ENCODE measurements around the gene ADAM30. TPM values are rescaled to one million over a fixed set of nuclear protein-coding genes. Genes with fewer than 3 reads are reported as not detected.

The ADAM30 gene
- polyA plus RNA-seq, 2 donors, result not detected

- H3K27ac ChIP-seq (ENCODE audit: low read depth in 2 of 2, low read length in 1 of 2), result no peak overlapping the region
- no peaks in the 10 kb centered on the region for H3K9me3 ChIP-seq (ENCODE audit: control insufficient read depth in 2 of 2, insufficient read depth in 1 of 2, low read depth in 1 of 2, low read length in 1 of 2)
- WGBS, 2 donors, result 62 to 67% methylated on average over 10 of the region's 10 CpGs
Observed at GRCh38 chr1:119893827-119894700, 2.3 kb downstream of the ADAM30 start.

GRCh38 chr1:119893238-119893791, 3.0 kb downstream of the ADAM30 start:
- Histone ChIP-seq H3K36me3 (ENCODE audit: control insufficient read depth in 2 of 2, insufficient read depth in 2 of 2, low read length in 1 of 2) (no peaks in the 10 kb centered on the region), H3K4me3 (ENCODE audit: low read depth in 1 of 2, low read length in 2 of 2) (no peak overlapping the region), H3K27ac (ENCODE audit: low read depth in 2 of 2, low read length in 1 of 2) (no peak overlapping the region), H3K4me1 (ENCODE audit: control insufficient read depth in 2 of 2, insufficient read depth in 2 of 2, low read length in 1 of 2) (no peaks in the 10 kb centered on the region), H3K9me3 (ENCODE audit: control insufficient read depth in 2 of 2, insufficient read depth in 1 of 2, low read depth in 1 of 2, low read length in 1 of 2) (no peaks in the 10 kb centered on the region), H3K27me3 (ENCODE audit: control insufficient read depth in 1 of 2, insufficient read depth in 2 of 2, low read length in 2 of 2) (no peaks in the 10 kb centered on the region)
- WGBS, 2 donors, result 58 to 78% methylated on average over 6 of the region's 6 CpGs

More at GRCh38 chr1:119893827-119894700, 2.3 kb downstream of the ADAM30 start:
- Histone ChIP-seq H3K36me3 (ENCODE audit: control insufficient read depth in 2 of 2, insufficient read depth in 2 of 2, low read length in 1 of 2) (no peaks in the 10 kb centered on the region), H3K4me1 (ENCODE audit: control insufficient read depth in 2 of 2, insufficient read depth in 2 of 2, low read length in 1 of 2) (no peaks in the 10 kb centered on the region), H3K27me3 (ENCODE audit: control insufficient read depth in 1 of 2, insufficient read depth in 2 of 2, low read length in 2 of 2) (no peaks in the 10 kb centered on the region), H3K4me3 (ENCODE audit: low read depth in 1 of 2, low read length in 2 of 2) (no peak overlapping the region)

GRCh38 chr1:119891386-119891785, 4.9 kb downstream of the ADAM30 start:
- Histone ChIP-seq H3K27ac (ENCODE audit: low read depth in 2 of 2, low read length in 1 of 2) (no peak overlapping the region), H3K27me3 (ENCODE audit: control insufficient read depth in 1 of 2, insufficient read depth in 2 of 2, low read length in 2 of 2) (no peaks in the 10 kb centered on the region), H3K4me3 (ENCODE audit: low read depth in 1 of 2, low read length in 2 of 2) (no peak overlapping the region), H3K4me1 (ENCODE audit: control insufficient read depth in 2 of 2, insufficient read depth in 2 of 2, low read length in 1 of 2) (no peaks in the 10 kb centered on the region), H3K36me3 (ENCODE audit: control insufficient read depth in 2 of 2, insufficient read depth in 2 of 2, low read length in 1 of 2) (no peaks in the 10 kb centered on the region), H3K9me3 (ENCODE audit: control insufficient read depth in 2 of 2, insufficient read depth in 1 of 2, low read depth in 1 of 2, low read length in 1 of 2) (peaks cover 0 to 3% of the 10 kb centered on the region in 2 donors)
- 76 to 90% methylated on average over 1 of the region's 1 CpG for WGBS, 2 donors

GRCh38 chr1:119888476-119888875, 7.8 kb downstream of the ADAM30 start:
- peaks cover 0 to 3% of the 10 kb centered on the region in 2 donors for H3K9me3 ChIP-seq (ENCODE audit: control insufficient read depth in 2 of 2, insufficient read depth in 1 of 2, low read depth in 1 of 2, low read length in 1 of 2)

GRCh38 chr1:119887427-119887826, 8.9 kb downstream of the ADAM30 start:
- no peaks in the 10 kb centered on the region for H3K27me3 ChIP-seq (ENCODE audit: control insufficient read depth in 1 of 2, insufficient read depth in 2 of 2, low read length in 2 of 2)
- no peak overlapping the region for H3K4me3 ChIP-seq (ENCODE audit: low read depth in 1 of 2, low read length in 2 of 2)
- H3K36me3 ChIP-seq (ENCODE audit: control insufficient read depth in 2 of 2, insufficient read depth in 2 of 2, low read length in 1 of 2), result no peaks in the 10 kb centered on the region
- no peaks in the 10 kb centered on the region for H3K4me1 ChIP-seq (ENCODE audit: control insufficient read depth in 2 of 2, insufficient read depth in 2 of 2, low read length in 1 of 2)
- H3K9me3 ChIP-seq (ENCODE audit: control insufficient read depth in 2 of 2, insufficient read depth in 1 of 2, low read depth in 1 of 2, low read length in 1 of 2), result peaks cover 0 to 3% of the 10 kb centered on the region in 2 donors
- no peak overlapping the region for H3K27ac ChIP-seq (ENCODE audit: low read depth in 2 of 2, low read length in 1 of 2)

More at GRCh38 chr1:119888476-119888875, 7.8 kb downstream of the ADAM30 start:
- no peaks in the 10 kb centered on the region for H3K4me1 ChIP-seq (ENCODE audit: control insufficient read depth in 2 of 2, insufficient read depth in 2 of 2, low read length in 1 of 2)
- H3K36me3 ChIP-seq (ENCODE audit: control insufficient read depth in 2 of 2, insufficient read depth in 2 of 2, low read length in 1 of 2), result no peaks in the 10 kb centered on the region
- no peak overlapping the region for H3K4me3 ChIP-seq (ENCODE audit: low read depth in 1 of 2, low read length in 2 of 2)
- H3K27ac ChIP-seq (ENCODE audit: low read depth in 2 of 2, low read length in 1 of 2), result no peak overlapping the region
- H3K27me3 ChIP-seq (ENCODE audit: control insufficient read depth in 1 of 2, insufficient read depth in 2 of 2, low read length in 2 of 2), result no peaks in the 10 kb centered on the region

- H3K27me3 ChIP-seq (ENCODE audit: control insufficient read depth in 1 of 2, insufficient read depth in 2 of 2, low read length in 2 of 2), result no peaks in the 10 kb centered on the region
- H3K9me3 ChIP-seq (ENCODE audit: control insufficient read depth in 2 of 2, insufficient read depth in 1 of 2, low read depth in 1 of 2, low read length in 1 of 2), result peaks cover 0 to 3% of the 10 kb centered on the region in 2 donors
- WGBS, 2 donors, result 53 to 62% methylated on average over 11 of the region's 11 CpGs
- H3K4me1 ChIP-seq (ENCODE audit: control insufficient read depth in 2 of 2, insufficient read depth in 2 of 2, low read length in 1 of 2), result no peaks in the 10 kb centered on the region
- no peaks in the 10 kb centered on the region for H3K36me3 ChIP-seq (ENCODE audit: control insufficient read depth in 2 of 2, insufficient read depth in 2 of 2, low read length in 1 of 2)
- no peak overlapping the region for H3K27ac ChIP-seq (ENCODE audit: low read depth in 2 of 2, low read length in 1 of 2)
- H3K4me3 ChIP-seq (ENCODE audit: low read depth in 1 of 2, low read length in 2 of 2), result no peak overlapping the region
Observed at GRCh38 chr1:119885903-119886783, 10.2 kb downstream of the ADAM30 start.

GRCh38 chr1:119884711-119885110, 11.6 kb downstream of the ADAM30 start:
- Histone ChIP-seq H3K27ac (ENCODE audit: low read depth in 2 of 2, low read length in 1 of 2) (no peak overlapping the region), H3K4me1 (ENCODE audit: control insufficient read depth in 2 of 2, insufficient read depth in 2 of 2, low read length in 1 of 2) (no peaks in the 10 kb centered on the region), H3K4me3 (ENCODE audit: low read depth in 1 of 2, low read length in 2 of 2) (no peak overlapping the region), H3K27me3 (ENCODE audit: control insufficient read depth in 1 of 2, insufficient read depth in 2 of 2, low read length in 2 of 2) (no peaks in the 10 kb centered on the region), H3K36me3 (ENCODE audit: control insufficient read depth in 2 of 2, insufficient read depth in 2 of 2, low read length in 1 of 2) (no peaks in the 10 kb centered on the region), H3K9me3 (ENCODE audit: control insufficient read depth in 2 of 2, insufficient read depth in 1 of 2, low read depth in 1 of 2, low read length in 1 of 2) (peaks cover 0 to 3% of the 10 kb centered on the region in 2 donors)
- WGBS, 2 donors, result 23 to 25% methylated on average over 2 of the region's 2 CpGs

GRCh38 chr1:119883826-119884225, 12.5 kb downstream of the ADAM30 start:
- 93% methylated on average over 3 of the region's 3 CpGs for WGBS, 2 donors
- Histone ChIP-seq H3K27me3 (ENCODE audit: control insufficient read depth in 1 of 2, insufficient read depth in 2 of 2, low read length in 2 of 2) (no peaks in the 10 kb centered on the region), H3K9me3 (ENCODE audit: control insufficient read depth in 2 of 2, insufficient read depth in 1 of 2, low read depth in 1 of 2, low read length in 1 of 2) (peaks cover 0 to 3% of the 10 kb centered on the region in 2 donors)

GRCh38 chr1:119882132-119883049, 13.9 kb downstream of the ADAM30 start:
- Histone ChIP-seq H3K27ac (ENCODE audit: low read depth in 2 of 2, low read length in 1 of 2) (no peak overlapping the region), H3K9me3 (ENCODE audit: control insufficient read depth in 2 of 2, insufficient read depth in 1 of 2, low read depth in 1 of 2, low read length in 1 of 2) (no peaks in the 10 kb centered on the region), H3K4me3 (ENCODE audit: low read depth in 1 of 2, low read length in 2 of 2) (no peak overlapping the region), H3K27me3 (ENCODE audit: control insufficient read depth in 1 of 2, insufficient read depth in 2 of 2, low read length in 2 of 2) (no peaks in the 10 kb centered on the region), H3K4me1 (ENCODE audit: control insufficient read depth in 2 of 2, insufficient read depth in 2 of 2, low read length in 1 of 2) (no peaks in the 10 kb centered on the region), H3K36me3 (ENCODE audit: control insufficient read depth in 2 of 2, insufficient read depth in 2 of 2, low read length in 1 of 2) (no peaks in the 10 kb centered on the region)
- 68 to 73% methylated on average over 5 of the region's 5 CpGs for WGBS, 2 donors

More at GRCh38 chr1:119883826-119884225, 12.5 kb downstream of the ADAM30 start:
- Histone ChIP-seq H3K27ac (ENCODE audit: low read depth in 2 of 2, low read length in 1 of 2) (no peak overlapping the region), H3K36me3 (ENCODE audit: control insufficient read depth in 2 of 2, insufficient read depth in 2 of 2, low read length in 1 of 2) (no peaks in the 10 kb centered on the region), H3K4me3 (ENCODE audit: low read depth in 1 of 2, low read length in 2 of 2) (no peak overlapping the region), H3K4me1 (ENCODE audit: control insufficient read depth in 2 of 2, insufficient read depth in 2 of 2, low read length in 1 of 2) (no peaks in the 10 kb centered on the region)

Measured in esophagus (tissue), 2 donors.